HepG2 (cell line): ENCODE data around the gene NOL11. TPM values are rescaled to one million over a fixed set of nuclear protein-coding genes. Genes with fewer than 3 reads are reported as not detected.

Experiments used
- ATAC-seq: fragments of 200-7000 bp; cut with Tn5 transposase; 3 replicates; pipeline ENCODE4 v1.9.1; 2020; ENCODE audit warnings: mild to moderate bottlenecking, moderate library complexity
- BruUV-seq: library from RNA; stranded (reverse); fragments of 400-500 nt; replicated peaks from 2 replicates; lab custom pipeline; 2021; lab: Mats Ljungman, UMichigan
- CTCF ChIA-PET: fragments of 300-600 bp; formaldehyde crosslinking; extraction: SDS; loops from one replicate; lab custom pipeline; 2021; ENCODE audit warnings: low total read pairs, inconsistent platforms, low intra/inter-chr PET ratio; lab: Yijun Ruan, JAX
- POLR2A ChIA-PET: fragments of 350-600 bp; sonication (Branson Sonifier 250); formaldehyde crosslinking; loops from one replicate; lab custom pipeline; 2020; ENCODE audit warnings: antibody characterized with exemption, inconsistent platforms; lab: Yijun Ruan, JAX
- DNase-seq: peaks from one replicate; pipeline ENCODE4 v3.0.0-alpha.2; 2015; ENCODE audit warnings: low spot score
- FAIRE-seq: peaks from 3 replicates; lab custom pipeline; 2011; peaks lifted over from hg19 to GRCh38; lab: Jason Lieb, UNC
- H2AFZ ChIP-seq: one replicate; pipeline ENCODE4 v1.6.1; 2011; ENCODE audit warnings: low read length, inconsistent platforms
- H3K27ac ChIP-seq: fragments of 300-600 bp; 3 replicates; pipeline ENCODE4 v1.8.0; 2011; ENCODE audit warnings: mixed run types, mild to moderate bottlenecking, mixed read lengths, low read length, inconsistent platforms; ENCODE audit not compliant: insufficient read depth; ENCODE audit errors: extremely low read length
- H3K27me3 ChIP-seq, 2 experiments: fragments of 200-600 bp in 1 of 2; 2 replicates in 1 of 2; 3 replicates in 1 of 2; pipeline versions ENCODE4 v1.6.0 to v1.8.0; 2011; ENCODE audit warnings: low read length in 2 of 2, mild to moderate bottlenecking in 2 of 2, moderate library complexity in 2 of 2, inconsistent platforms in 1 of 2; ENCODE audit not compliant: insufficient read depth in 2 of 2, control insufficient read depth in 1 of 2
- H3K36me3 ChIP-seq, 2 experiments: fragments of 200-600 bp in 1 of 2; replicated peaks in 1 of 2; 2 replicates in 1 of 2; 3 replicates in 1 of 2; pipeline versions ENCODE4 v1.5.1 to v1.8.0; 2011; ENCODE audit warnings: low read length in 2 of 2, inconsistent platforms in 1 of 2; ENCODE audit not compliant: insufficient read depth in 2 of 2, control insufficient read depth in 1 of 2
- H3K4me1 ChIP-seq: 2 replicates; pipeline ENCODE4 v1.5.1; 2012; ENCODE audit warnings: low read length, inconsistent platforms; ENCODE audit not compliant: insufficient read depth
- H3K4me2 ChIP-seq: 2 replicates; pipeline ENCODE4 v1.6.0; 2011; ENCODE audit warnings: low read depth, low read length, inconsistent platforms
- H3K4me3 ChIP-seq, 3 experiments: fragments of 200-600 bp in 1 of 3; sonication (generic), shearing (Covaris generic) in 1 of 3; replicated peaks in 1 of 3; 2 replicates each; pipeline ENCODE4 v1.5.1; 2011 to 2016; ENCODE audit warnings: low read length in 3 of 3, inconsistent platforms in 2 of 3, low read depth in 2 of 3, mild to moderate bottlenecking in 2 of 3, control low read depth in 1 of 3, mixed read lengths in 1 of 3; ENCODE audit not compliant: insufficient read depth in 1 of 3
- H3K79me2 ChIP-seq: one replicate; pipeline ENCODE4 v1.6.1; 2011; ENCODE audit warnings: low read length, inconsistent platforms; ENCODE audit not compliant: insufficient read depth
- H3K9ac ChIP-seq: 2 replicates; pipeline ENCODE4 v1.6.0; 2011; ENCODE audit warnings: mild to moderate bottlenecking, low read depth, low read length, inconsistent platforms; ENCODE audit not compliant: insufficient read depth
- H3K9me3 ChIP-seq: 2 replicates; pipeline ENCODE4 v1.5.1; 2012; ENCODE audit warnings: mild to moderate bottlenecking, low read length
- H4K20me1 ChIP-seq: 2 replicates; pipeline ENCODE4 v1.6.0; 2011; ENCODE audit warnings: inconsistent platforms, mild to moderate bottlenecking, low read length, moderate library complexity; ENCODE audit not compliant: insufficient read depth
- MTA3 ChIP-seq: sonication (generic); formaldehyde crosslinking; IDR thresholded peaks from 2 replicates; pipeline ENCODE4 v1.4.0; 2020; ENCODE audit warnings: missing genetic modification reagents
- SAP130 ChIP-seq: IDR thresholded peaks from 2 replicates; pipeline ENCODE4 v1.6.1; 2016; ENCODE audit warnings: low read depth
- ZNF713 ChIP-seq: sonication (generic); formaldehyde crosslinking; IDR thresholded peaks from 2 replicates; pipeline ENCODE4 v1.4.0; 2020; ENCODE audit warnings: mild to moderate bottlenecking, missing genetic modification reagents
- ZNF777 ChIP-seq: sonication (generic); formaldehyde crosslinking; IDR thresholded peaks from 2 replicates; pipeline ENCODE4 v1.4.0; 2020; ENCODE audit warnings: missing genetic modification reagents
- ZSCAN20 ChIP-seq: sonication (generic); formaldehyde crosslinking; IDR thresholded peaks from 2 replicates; pipeline ENCODE4 v1.4.0; 2020; ENCODE audit warnings: missing genetic modification reagents, mild to moderate bottlenecking, borderline replicate concordance
- WGBS: methylation state at CpG from one replicate; pipeline ENCODE4 v1.1.6; 2017; ENCODE audit warnings: low lambda C conversion rate; 5-methylcytosine and 5-hydroxymethylcytosine counted together
- in situ Hi-C: cut with HindIII; loops from 2 replicates; pipeline ENCODE4 v1.10.0; 2017; ENCODE audit warnings: low pct_unique_long_range_greater_than_20kb; ENCODE audit not compliant: extremely low pct_ligation_motif_present
- intact Hi-C: fragments of 100-400 bp; cut with micrococcal nuclease; formaldehyde crosslinking; loops from one replicate; pipeline ENCODE4 v1.10.0; 2022; ENCODE audit not compliant: unreplicated experiment
- polyA plus RNA-seq, 8 experiments: library from polyadenylated mRNA; depleted of rRNA in 3 of 8; stranded (reverse) in 7 of 8; unstranded in 1 of 8; fragments of >200 nt; fragmentation: Illumina TruSeq in 4 of 8; extraction: Trizol in 4 of 8; gene quantifications; 2 replicates each; pipeline versions ENCODE4 v1.2.1 to v1.2.3, GENCODE V29; 2011 to 2016; ENCODE audit warnings: low read depth in 4 of 8, missing spikeins in 1 of 8, mixed read lengths in 1 of 8; ENCODE audit not compliant: insufficient read depth in 1 of 8
- total RNA-seq, 5 experiments: library from RNA; depleted of rRNA; stranded (reverse); fragments of >200 nt; fragmentation: Illumina TruSeq; extraction: Trizol; gene quantifications; 2 replicates each; pipeline ENCODE4 v1.2.3, GENCODE V29; 2016; ENCODE audit warnings: low read depth in 1 of 5
- TF ChIP-seq, protein P1 (sequence below): sonication (generic); formaldehyde crosslinking; IDR thresholded peaks from 2 replicates; pipeline ENCODE4 v1.9.0; 2021; ENCODE audit warnings: missing genetic modification reagents, borderline replicate concordance
- TF ChIP-seq, protein P2 (sequence below): IDR thresholded peaks from 2 replicates; pipeline ENCODE4 v1.6.1; 2016; ENCODE audit warnings: mild to moderate bottlenecking

Gene NOL11
- total and polyA plus RNA-seq, 2 of the 13 experiments (the other 11 are each of a cell fraction or from before 2014, with no cell fraction given) = 45.8 to 124 TPM

- peak; percentile 55; the same call in 2 of the 3 replicates for ATAC-seq
- Histone ChIP-seq H3K27ac (no peak overlapping the region), H3K4me2 (no peak overlapping the region), H3K4me3 (no peak overlapping the region), H3K36me3 (peaks cover 0 to 2% of the 10 kb centered on the region in 2 experiments; a peak in 1 of 5 replicates)
- POLR2A ChIA-PET = no interaction called here
- TF ChIP-seq MTA3 (CRISPR knock-in tag) = no peak
- no peak for TF ChIP-seq ZNF713 (CRISPR knock-in tag)
- TF ChIP-seq, protein P1, sequence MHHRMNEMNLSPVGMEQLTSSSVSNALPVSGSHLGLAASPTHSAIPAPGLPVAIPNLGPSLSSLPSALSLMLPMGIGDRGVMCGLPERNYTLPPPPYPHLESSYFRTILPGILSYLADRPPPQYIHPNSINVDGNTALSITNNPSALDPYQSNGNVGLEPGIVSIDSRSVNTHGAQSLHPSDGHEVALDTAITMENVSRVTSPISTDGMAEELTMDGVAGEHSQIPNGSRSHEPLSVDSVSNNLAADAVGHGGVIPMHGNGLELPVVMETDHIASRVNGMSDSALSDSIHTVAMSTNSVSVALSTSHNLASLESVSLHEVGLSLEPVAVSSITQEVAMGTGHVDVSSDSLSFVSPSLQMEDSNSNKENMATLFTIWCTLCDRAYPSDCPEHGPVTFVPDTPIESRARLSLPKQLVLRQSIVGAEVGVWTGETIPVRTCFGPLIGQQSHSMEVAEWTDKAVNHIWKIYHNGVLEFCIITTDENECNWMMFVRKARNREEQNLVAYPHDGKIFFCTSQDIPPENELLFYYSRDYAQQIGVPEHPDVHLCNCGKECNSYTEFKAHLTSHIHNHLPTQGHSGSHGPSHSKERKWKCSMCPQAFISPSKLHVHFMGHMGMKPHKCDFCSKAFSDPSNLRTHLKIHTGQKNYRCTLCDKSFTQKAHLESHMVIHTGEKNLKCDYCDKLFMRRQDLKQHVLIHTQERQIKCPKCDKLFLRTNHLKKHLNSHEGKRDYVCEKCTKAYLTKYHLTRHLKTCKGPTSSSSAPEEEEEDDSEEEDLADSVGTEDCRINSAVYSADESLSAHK (CRISPR knock-in tag) = no peak
- TF ChIP-seq ZNF777 (CRISPR knock-in tag) = no peak
- TF ChIP-seq ZSCAN20 = no peak
- TF ChIP-seq SAP130 (CRISPR knock-in tag) = no peak
- TF ChIP-seq, protein P2, sequence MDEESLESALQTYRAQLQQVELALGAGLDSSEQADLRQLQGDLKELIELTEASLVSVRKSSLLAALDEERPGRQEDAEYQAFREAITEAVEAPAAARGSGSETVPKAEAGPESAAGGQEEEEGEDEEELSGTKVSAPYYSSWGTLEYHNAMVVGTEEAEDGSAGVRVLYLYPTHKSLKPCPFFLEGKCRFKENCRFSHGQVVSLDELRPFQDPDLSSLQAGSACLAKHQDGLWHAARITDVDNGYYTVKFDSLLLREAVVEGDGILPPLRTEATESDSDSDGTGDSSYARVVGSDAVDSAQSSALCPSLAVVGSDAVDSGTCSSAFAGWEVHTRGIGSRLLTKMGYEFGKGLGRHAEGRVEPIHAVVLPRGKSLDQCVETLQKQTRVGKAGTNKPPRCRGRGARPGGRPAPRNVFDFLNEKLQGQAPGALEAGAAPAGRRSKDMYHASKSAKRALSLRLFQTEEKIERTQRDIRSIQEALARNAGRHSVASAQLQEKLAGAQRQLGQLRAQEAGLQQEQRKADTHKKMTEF (CRISPR knock-in tag) = no peak
- TF ChIP-seq, all 625 proteins: peak for 0
- no peaks in the 10 kb centered on the region for H3K9me3 ChIP-seq
- 61% methylated on average over 11 of the region's 11 CpGs for WGBS
- H2AFZ ChIP-seq = no peak overlapping the region
- no peaks in the 10 kb centered on the region for H3K27me3 ChIP-seq
- no peaks in the 10 kb centered on the region for H3K4me1 ChIP-seq
- no peaks in the 10 kb centered on the region for H4K20me1 ChIP-seq
- H3K9ac ChIP-seq = no peak overlapping the region
- DNase-seq (no peak), FAIRE-seq (no peak)
- no peaks in the 10 kb centered on the region for H3K79me2 ChIP-seq
- BruUV-seq = no TSS peak
- CTCF ChIA-PET = no interaction called here
- in situ Hi-C loops = no loop called here
- intact Hi-C loops = no loop called here
Observed at GRCh38 chr17:67759355-67760171, 41.8 kb downstream of the NOL11 start.
